H9 (cell line): ENCODE measurements around the gene PSME1. TPM values are rescaled to one million over a fixed set of nuclear protein-coding genes. Genes with fewer than 3 reads are reported as not detected.

ENCODE experiments used
- DNase-seq: peaks from one replicate; pipeline ENCODE4 v3.0.0-alpha.2; 2017
- H2AFZ ChIP-seq: one replicate; pipeline ENCODE4 v1.6.1; 2013; ENCODE audit warnings: mild to moderate bottlenecking, low read length, control low read depth, moderate library complexity
- H2AK5ac ChIP-seq: 2 replicates; pipeline ENCODE4 v1.6.1; 2013; ENCODE audit warnings: low read length, control low read depth, mixed read lengths; ENCODE audit not compliant: insufficient read length
- H2BK120ac ChIP-seq: one replicate; pipeline ENCODE4 v1.6.1; 2013; ENCODE audit warnings: low read depth, mild to moderate bottlenecking, low read length, control low read depth, inconsistent platforms; ENCODE audit not compliant: poor library complexity, severe bottlenecking
- H2BK12ac ChIP-seq: 2 replicates; pipeline ENCODE4 v1.6.1; 2013; ENCODE audit warnings: low read length, control low read depth, mixed read lengths, low read depth; ENCODE audit not compliant: insufficient read length
- H2BK15ac ChIP-seq: 2 replicates; pipeline ENCODE4 v1.6.1; 2013; ENCODE audit warnings: low read depth, low read length, control low read depth
- H2BK20ac ChIP-seq: one replicate; pipeline ENCODE4 v1.6.1; 2013; ENCODE audit warnings: low read depth, mild to moderate bottlenecking, low read length, control low read depth, inconsistent platforms; ENCODE audit not compliant: poor library complexity, severe bottlenecking
- H2BK5ac ChIP-seq: 2 replicates; pipeline ENCODE4 v1.6.1; 2013; ENCODE audit warnings: low read length, control low read depth, mixed read lengths; ENCODE audit not compliant: insufficient read length
- H3K14ac ChIP-seq: 2 replicates; pipeline ENCODE4 v1.6.1; 2013; ENCODE audit warnings: low read length, control low read depth; ENCODE audit not compliant: insufficient read depth
- H3K18ac ChIP-seq: 2 replicates; pipeline ENCODE4 v1.6.1; 2013; ENCODE audit warnings: low read depth, mild to moderate bottlenecking, mixed read lengths, low read length, control low read depth; ENCODE audit not compliant: insufficient read length
- H3K23ac ChIP-seq: 2 replicates; pipeline ENCODE4 v1.6.1; 2013; ENCODE audit warnings: low read length, control low read depth, mixed read lengths, low read depth; ENCODE audit not compliant: insufficient read length
- H3K23me2 ChIP-seq: 2 replicates; pipeline ENCODE4 v1.6.1; 2013; ENCODE audit warnings: low read depth, mild to moderate bottlenecking, mixed read lengths, low read length, control low read depth; ENCODE audit not compliant: insufficient read length, poor library complexity, severe bottlenecking
- H3K27ac ChIP-seq: 2 replicates; pipeline ENCODE4 v1.5.1; 2013; ENCODE audit warnings: low read length, control low read depth, mixed read lengths, low read depth; ENCODE audit not compliant: insufficient read length
- H3K27me3 ChIP-seq: 2 replicates; pipeline ENCODE4 v1.6.1; 2013; ENCODE audit warnings: low read length, control low read depth, inconsistent platforms; ENCODE audit not compliant: insufficient read depth
- H3K4ac ChIP-seq: 2 replicates; pipeline ENCODE4 v1.6.1; 2013; ENCODE audit warnings: low read depth, mild to moderate bottlenecking, control low read depth, inconsistent platforms, low read length, moderate library complexity
- H3K4me1 ChIP-seq: 2 replicates; pipeline ENCODE4 v1.6.1; 2013; ENCODE audit warnings: low read length, control low read depth, inconsistent platforms; ENCODE audit not compliant: insufficient read depth
- H3K4me2 ChIP-seq: 2 replicates; pipeline ENCODE4 v1.6.1; 2013; ENCODE audit warnings: low read length, control low read depth, mixed read lengths; ENCODE audit not compliant: insufficient read length, insufficient read depth
- H3K56ac ChIP-seq: 2 replicates; pipeline ENCODE4 v1.6.1; 2013; ENCODE audit warnings: low read depth, mild to moderate bottlenecking, mixed read lengths, low read length, control low read depth; ENCODE audit not compliant: insufficient read length
- H3K79me1 ChIP-seq: 2 replicates; pipeline ENCODE4 v1.6.1; 2013; ENCODE audit warnings: low read depth, mild to moderate bottlenecking, moderate library complexity, low read length, control low read depth, inconsistent platforms; ENCODE audit not compliant: insufficient read depth, poor library complexity, severe bottlenecking
- H3K79me2 ChIP-seq: 2 replicates; pipeline ENCODE4 v1.6.1; 2013; ENCODE audit warnings: low read length, control low read depth, inconsistent platforms; ENCODE audit not compliant: insufficient read depth
- H3K9ac ChIP-seq: 2 replicates; pipeline ENCODE4 v1.6.1; 2013; ENCODE audit warnings: low read length, control low read depth, mixed read lengths; ENCODE audit not compliant: insufficient read length; ENCODE audit errors: extremely low read depth
- H3K9me3 ChIP-seq: one replicate; pipeline ENCODE4 v1.6.1; 2013; ENCODE audit warnings: low read depth, low read length, inconsistent platforms; ENCODE audit not compliant: control insufficient read depth
- H3T11ph ChIP-seq: one replicate; pipeline ENCODE4 v1.6.1; 2013; ENCODE audit warnings: mild to moderate bottlenecking, low read length, control low read depth, inconsistent platforms
- H4K20me1 ChIP-seq: one replicate; pipeline ENCODE4 v1.6.1; 2013; ENCODE audit not compliant: control insufficient read depth, insufficient read length, insufficient read depth
- H4K5ac ChIP-seq: 2 replicates; pipeline ENCODE4 v1.6.1; 2013; ENCODE audit warnings: low read depth, mild to moderate bottlenecking, mixed read lengths, low read length, control low read depth; ENCODE audit not compliant: insufficient read length
- H4K8ac ChIP-seq: replicated peaks from 2 replicates; pipeline ENCODE4 v1.6.1; 2013; ENCODE audit warnings: low read length, control low read depth, mixed read lengths, low read depth; ENCODE audit not compliant: insufficient read length
- H4K91ac ChIP-seq: 2 replicates; pipeline ENCODE4 v1.6.1; 2013; ENCODE audit warnings: low read depth, mild to moderate bottlenecking, moderate library complexity, mixed read lengths, low read length, control low read depth; ENCODE audit not compliant: insufficient read length
- H3K27ac Mint-ChIP-seq, 3 experiments: 2 replicates in 2 of 3; 3 replicates in 1 of 3; pipeline ENCODE4 v1.8.0; 2020 to 2021; ENCODE audit warnings: mixed read lengths in 3 of 3, mild to moderate bottlenecking in 1 of 3, moderate library complexity in 1 of 3
- H3K27me3 Mint-ChIP-seq: 2 replicates; pipeline ENCODE4 v1.8.0; 2021; ENCODE audit warnings: low read depth, mild to moderate bottlenecking, moderate library complexity, mixed read lengths
- H3K36me3 Mint-ChIP-seq, 3 experiments: 2 replicates in 2 of 3; 3 replicates in 1 of 3; pipeline ENCODE4 v1.8.0; 2020 to 2021; ENCODE audit warnings: low read depth in 3 of 3, mixed read lengths in 3 of 3; ENCODE audit not compliant: insufficient read depth in 1 of 3
- H3K4me1 Mint-ChIP-seq, 2 experiments: 2 replicates each; pipeline ENCODE4 v1.8.0; 2020; ENCODE audit warnings: mixed read lengths in 2 of 2
- H3K4me3 Mint-ChIP-seq, 2 experiments: 2 replicates in 1 of 2; 3 replicates in 1 of 2; pipeline ENCODE4 v1.8.0; 2020 to 2021; ENCODE audit warnings: mild to moderate bottlenecking in 2 of 2, mixed read lengths in 2 of 2, moderate library complexity in 1 of 2
- H3K9me3 Mint-ChIP-seq, 2 experiments: 2 replicates in 1 of 2; 3 replicates in 1 of 2; pipeline ENCODE4 v1.8.0; 2020; ENCODE audit warnings: mild to moderate bottlenecking in 2 of 2, mixed read lengths in 2 of 2, moderate library complexity in 1 of 2
- CTCF ChIP-seq: fragments of 200-600 bp; sonication (generic); conservative IDR thresholded peaks from 3 replicates; pipeline ENCODE4 v1.8.0; 2021; ENCODE audit warnings: antibody characterized with exemption, mild to moderate bottlenecking
- WGBS: extraction: QIAGEN DNeasy Blood & Tissue Kit; methylation state at CpG from one replicate; pipeline ENCODE4 v1.1.7; 2013; ENCODE audit warnings: missing lambda C conversion rate, low lambda C conversion rate, mixed read lengths; ENCODE audit not compliant: insufficient read length; ENCODE audit errors: extremely low coverage; 5-methylcytosine and 5-hydroxymethylcytosine counted together
- total RNA-seq: library from RNA; stranded (reverse); gene quantifications from 2 replicates; pipeline ENCODE4 v1.2.1, GENCODE V29; 2021

PSME1 gene
- total RNA-seq, 1 experiment from 2014 or later, result 109 TPM

- H3K9me3 Mint-ChIP-seq, result no peaks in the 10 kb centered on the region
Measured at GRCh38 chr14:24155100-24155499, 19.1 kb downstream of the PSME1 start.

More at GRCh38 chr14:24155100-24155499, 19.1 kb downstream of the PSME1 start:
- no peak overlapping the region for H2BK15ac ChIP-seq
- no peak overlapping the region for H3K14ac ChIP-seq
- no peak for DNase-seq
- H2BK20ac ChIP-seq, result no peak overlapping the region
- H2BK5ac ChIP-seq, result no peak overlapping the region
- no peaks in the 10 kb centered on the region for H4K20me1 ChIP-seq
- no peak overlapping the region for H2BK120ac ChIP-seq
- no peak overlapping the region for H3K18ac ChIP-seq
- Mint-ChIP-seq H3K4me1 (no peaks in the 10 kb centered on the region), H3K27ac (no peak overlapping the region), H3K36me3 (peaks cover 49 to 78% (median 65%) of the 10 kb centered on the region in 3 experiments), H3K27me3 (no peaks in the 10 kb centered on the region), H3K4me3 (no peak overlapping the region)
- no CpG with 5 or more reads among the region's 10 CpGs for WGBS
- no peak overlapping the region for H4K91ac ChIP-seq
- H3K56ac ChIP-seq, result no peak overlapping the region
- H2BK12ac ChIP-seq, result no peak overlapping the region
- no peak overlapping the region for H3K4me2 ChIP-seq
- no peak overlapping the region for H3K9ac ChIP-seq
- no peaks in the 10 kb centered on the region for H3K27me3 ChIP-seq
- H3K23me2 ChIP-seq, result no peaks in the 10 kb centered on the region
- no peak overlapping the region for H2AK5ac ChIP-seq
- H3K9me3 ChIP-seq, result no peaks in the 10 kb centered on the region
- H3K4me1 ChIP-seq, result no peaks in the 10 kb centered on the region
- no peaks in the 10 kb centered on the region for H3K79me1 ChIP-seq
- no peak overlapping the region for H2AFZ ChIP-seq
- H3K27ac ChIP-seq, result no peak overlapping the region
- no peak overlapping the region for H4K8ac ChIP-seq
- no peak overlapping the region for H4K5ac ChIP-seq
- no peaks in the 10 kb centered on the region for H3K79me2 ChIP-seq
- TF ChIP-seq CTCF, result no peak
- no peak overlapping the region for H3K4ac ChIP-seq
- no peak overlapping the region for H3T11ph ChIP-seq
- H3K23ac ChIP-seq, result no peak overlapping the region
